Naive thymus-derived CD8-positive, alpha-beta T cell (primary cell): ENCODE results near the gene ASB15. TPM values are rescaled to one million over a fixed set of nuclear protein-coding genes. Genes with fewer than 3 reads are reported as not detected.

Experiments
- ATAC-seq, 2 donors: fragments of 150-1000 bp; cut with Tn5 transposase in 1 of 2; sonication (Bioruptor Pico), chemical (Tn5 transposase) in 1 of 2; 1 replicate in 1 of 2; 2 replicates in 1 of 2; pipeline ENCODE4 v1.10.0; 2021; ENCODE audit warnings: mild to moderate bottlenecking in 2 of 2, moderate library complexity in 2 of 2
- POLR2A ChIA-PET: fragments of 350-600 bp; sonication (Branson Sonifier 250); formaldehyde crosslinking; loops from one replicate; lab custom pipeline; 2021; ENCODE audit warnings: antibody characterized with exemption; lab: Charles Lee
- DNase-seq, 10 donors: peaks; one replicate each; pipeline versions ENCODE4 v3.0.0 to v3.0.0-alpha.2; 2020 to 2022
- H3K27ac Mint-ChIP-seq, 10 donors: one replicate each; pipeline ENCODE4 v1.8.0; 2020 to 2022; ENCODE audit warnings: mild to moderate bottlenecking in 10 of 10, mixed read lengths in 10 of 10, moderate library complexity in 4 of 10, inconsistent platforms in 1 of 10
- H3K27me3 Mint-ChIP-seq, 5 donors: one replicate each; pipeline ENCODE4 v1.8.0; 2021 to 2022; ENCODE audit warnings: mixed read lengths in 5 of 5
- H3K36me3 Mint-ChIP-seq, 3 donors: one replicate each; pipeline ENCODE4 v1.8.0; 2020 to 2022; ENCODE audit warnings: mixed read lengths in 3 of 3, mild to moderate bottlenecking in 2 of 3, inconsistent platforms in 1 of 3
- H3K4me1 Mint-ChIP-seq, 4 donors: one replicate each; pipeline ENCODE4 v1.8.0; 2021 to 2022; ENCODE audit warnings: mixed read lengths in 4 of 4
- H3K4me3 Mint-ChIP-seq, 10 donors: one replicate each; pipeline ENCODE4 v1.8.0; 2020 to 2022; ENCODE audit warnings: mild to moderate bottlenecking in 10 of 10, mixed read lengths in 10 of 10, moderate library complexity in 6 of 10, inconsistent platforms in 1 of 10
- H3K9me3 Mint-ChIP-seq, 9 donors: one replicate each; pipeline ENCODE4 v1.8.0; 2020 to 2022; ENCODE audit warnings: mixed read lengths in 9 of 9, mild to moderate bottlenecking in 3 of 9, inconsistent platforms in 1 of 9, moderate library complexity in 1 of 9
- polyA plus RNA-seq, 3 donors: library from polyadenylated mRNA; unstranded; fragments of 300-500 nt; fragmentation: Illumina TruSeq; gene quantifications; one replicate each; pipeline ENCODE4 v1.2.3, GENCODE V29; 2021
- total RNA-seq, 8 experiments: library from RNA in 2 of 8; stranded (reverse) in 2 of 8; gene quantifications; one replicate each; pipeline ENCODE4 v1.2.3 and lab custom pipeline; 2021 to 2026

ASB15 gene
- total and polyA plus RNA-seq, 5 experiments from 2014 or later, result 0.09 to 0.11 TPM; not detected in 3

GRCh38 chr7:123643495-123644441 is 42.1 kb downstream of the ASB15 start:
- POLR2A ChIA-PET, result no interaction called here
- Mint-ChIP-seq H3K36me3 (no peaks in the 10 kb centered on the region), H3K27ac (no peak overlapping the region), H3K27me3 (peaks cover 6 to 68% (median 17%) of the 10 kb centered on the region in 5 donors), H3K4me3 (no peak overlapping the region), H3K4me1 (no peaks in the 10 kb centered on the region), H3K9me3 (peaks cover 0 to 1% (median 0%) of the 10 kb centered on the region in 9 donors)
- DNase-seq (no peak), ATAC-seq (no peak)

DNA sequence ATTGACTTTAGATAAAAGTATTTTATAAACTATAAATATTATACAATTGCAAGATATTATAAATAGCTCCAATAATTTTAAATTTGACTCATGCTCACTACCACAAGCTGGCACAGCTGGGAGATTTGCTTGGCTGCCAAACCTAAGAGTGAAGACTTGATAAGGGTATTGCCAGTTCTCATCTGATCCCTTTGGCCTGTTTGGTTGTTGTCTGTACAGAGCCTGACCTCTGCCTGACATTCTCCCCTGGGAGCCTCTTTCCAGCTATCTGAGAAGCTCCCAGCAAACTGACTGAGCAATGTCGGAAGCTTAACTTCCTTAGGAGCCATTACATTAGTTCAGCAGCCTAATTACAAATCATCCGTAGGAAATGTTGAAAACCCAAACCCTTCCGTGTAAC is 43.9 kb downstream of the ASB15 start:
- Mint-ChIP-seq H3K36me3 (no peaks in the 10 kb centered on the region), H3K9me3 (peaks cover 0 to 1% (median 0%) of the 10 kb centered on the region in 9 donors), H3K4me3 (no peak overlapping the region), H3K27ac (no peak overlapping the region), H3K4me1 (no peaks in the 10 kb centered on the region), H3K27me3 (peaks cover 8 to 63% (median 15%) of the 10 kb centered on the region in 5 donors)
- no peak for DNase-seq
- POLR2A ChIA-PET, result no interaction called here
- ATAC-seq, result no peak

DNA sequence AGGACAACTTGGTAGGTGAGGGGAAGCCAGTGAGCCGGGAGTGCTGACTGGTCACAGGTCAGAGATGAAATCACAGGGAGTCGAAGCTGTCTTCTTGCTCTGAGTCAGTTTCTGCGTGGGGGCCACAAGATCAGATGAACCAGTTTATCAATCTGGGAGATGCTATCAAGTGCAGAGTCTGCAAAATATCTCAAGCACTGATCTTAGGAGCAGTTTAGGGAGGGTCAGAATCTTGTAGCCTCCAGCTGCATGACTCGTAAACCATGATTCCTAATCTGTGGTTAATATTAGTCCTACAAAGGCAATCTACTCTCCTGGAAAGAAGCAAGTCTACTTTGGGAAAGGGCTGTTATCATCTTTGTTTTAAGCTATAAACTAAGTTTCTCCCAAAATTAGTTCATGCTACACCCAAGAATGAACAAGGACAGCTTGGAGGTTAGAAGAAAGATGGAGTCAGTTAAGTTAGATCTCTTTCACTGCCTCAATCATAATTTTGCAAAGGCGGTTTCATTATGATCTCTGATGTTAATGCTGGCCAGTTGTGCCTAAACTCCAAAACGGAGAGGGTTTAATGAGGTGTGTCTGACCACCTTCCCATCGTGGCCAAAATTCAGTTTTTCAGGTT is 45.6 kb downstream of the ASB15 start:
- no peak for ATAC-seq
- H3K36me3 Mint-ChIP-seq, result no peaks in the 10 kb centered on the region
- POLR2A ChIA-PET, result no interaction called here
- no peaks in the 10 kb centered on the region for H3K4me1 Mint-ChIP-seq
- no peak for DNase-seq
- peaks cover 0 to 1% (median 0%) of the 10 kb centered on the region in 9 donors for H3K9me3 Mint-ChIP-seq
- no peak overlapping the region for H3K4me3 Mint-ChIP-seq
- no peak overlapping the region for H3K27ac Mint-ChIP-seq
- H3K27me3 Mint-ChIP-seq, result peaks cover 6 to 46% (median 11%) of the 10 kb centered on the region in 5 donors

GRCh38 chr7:123649964-123650363 is 48.3 kb downstream of the ASB15 start:
- no peak for ATAC-seq
- POLR2A ChIA-PET, result no interaction called here
- Mint-ChIP-seq H3K27me3 (peaks cover 4 to 23% (median 9%) of the 10 kb centered on the region in 5 donors), H3K9me3 (no peaks in the 10 kb centered on the region), H3K27ac (no peak overlapping the region), H3K4me3 (no peak overlapping the region), H3K4me1 (no peaks in the 10 kb centered on the region), H3K36me3 (no peaks in the 10 kb centered on the region)
- no peak for DNase-seq

- no peak for ATAC-seq
- H3K9me3 Mint-ChIP-seq, result no peaks in the 10 kb centered on the region
- no peak overlapping the region for H3K4me3 Mint-ChIP-seq
- H3K36me3 Mint-ChIP-seq, result no peaks in the 10 kb centered on the region
- H3K27ac Mint-ChIP-seq, result no peak overlapping the region
- DNase-seq, result no peak
- H3K4me1 Mint-ChIP-seq, result no peaks in the 10 kb centered on the region
- H3K27me3 Mint-ChIP-seq, result peaks cover 1 to 23% (median 9%) of the 10 kb centered on the region in 5 donors
- POLR2A ChIA-PET, result no interaction called here
Measured at GRCh38 chr7:123650595-123650994, 49.0 kb downstream of the ASB15 start.

GRCh38 chr7:123652406-123652805 is 50.8 kb downstream of the ASB15 start:
- Mint-ChIP-seq H3K9me3 (no peaks in the 10 kb centered on the region), H3K27ac (no peak overlapping the region), H3K4me3 (no peak overlapping the region), H3K36me3 (no peaks in the 10 kb centered on the region), H3K27me3 (peaks cover 1 to 14% (median 9%) of the 10 kb centered on the region in 5 donors), H3K4me1 (no peaks in the 10 kb centered on the region)
- DNase-seq, result no peak
- POLR2A ChIA-PET, result no interaction called here
- ATAC-seq, result no peak

GRCh38 chr7:123653162-123653561 is 51.5 kb downstream of the ASB15 start:
- Mint-ChIP-seq H3K4me1 (no peaks in the 10 kb centered on the region), H3K27ac (no peak overlapping the region), H3K9me3 (peaks cover 0 to 1% (median 0%) of the 10 kb centered on the region in 9 donors), H3K27me3 (peaks cover 1 to 12% (median 8%) of the 10 kb centered on the region in 5 donors), H3K36me3 (no peaks in the 10 kb centered on the region), H3K4me3 (no peak overlapping the region)
- no peak for ATAC-seq
- POLR2A ChIA-PET, result no interaction called here
- no peak for DNase-seq

GRCh38 chr7:123655614-123656013 is 54.0 kb downstream of the ASB15 start, which contains the start of gene LMOD2:
Gene LMOD2, plus strand, starts transcription at chr7:123655866. Its CDS starts 98 bp downstream, at chr7:123655964.
- DNase-seq, result no peak
- H3K36me3 Mint-ChIP-seq, result no peaks in the 10 kb centered on the region
- ATAC-seq, result no peak
- POLR2A ChIA-PET, result no interaction called here
- no peak within 1 kb of the TSS for H3K4me3 Mint-ChIP-seq
- H3K9me3 Mint-ChIP-seq, result peaks cover 0 to 2% (median 0%) of the 10 kb centered on the region in 9 donors
- peaks cover 6 to 26% (median 12%) of the 10 kb centered on the region in 5 donors for H3K27me3 Mint-ChIP-seq
- no peak within 1 kb of the TSS for H3K27ac Mint-ChIP-seq
- H3K4me1 Mint-ChIP-seq, result no peaks in the 10 kb centered on the region

DNA sequence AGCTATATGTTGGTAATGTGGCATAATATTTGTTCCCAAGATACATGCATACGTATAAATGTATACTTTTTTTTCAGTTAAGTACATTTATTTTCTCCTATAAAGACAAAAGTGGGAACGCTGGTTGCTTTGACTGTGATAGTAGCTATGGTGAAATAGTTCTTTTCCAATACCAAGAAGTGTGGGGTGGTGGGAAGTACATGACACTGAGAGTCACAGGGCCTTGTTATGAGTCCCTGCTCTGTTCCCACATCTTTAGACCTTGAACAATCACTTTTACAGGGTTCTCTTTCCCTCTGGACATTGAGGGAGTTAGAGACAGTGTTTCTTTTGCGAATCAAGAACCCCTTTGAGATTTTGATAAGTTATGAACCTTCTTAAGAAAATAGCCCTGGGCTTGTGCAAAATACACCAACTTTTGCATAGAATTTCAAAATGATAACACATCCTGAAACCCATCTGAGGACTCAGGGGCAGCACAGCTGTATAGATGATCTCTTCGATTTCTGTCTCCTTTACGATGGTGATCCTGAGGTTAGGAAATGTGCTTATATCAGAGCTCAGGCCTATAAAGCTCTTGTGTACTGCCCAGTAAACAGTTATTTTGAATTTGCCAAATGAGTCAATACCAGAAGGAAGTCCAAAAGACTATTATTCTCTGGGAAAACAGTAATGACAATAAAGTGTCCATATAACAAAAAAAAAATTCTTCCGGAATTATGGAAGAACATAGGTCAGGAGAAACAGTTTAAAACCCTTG is 55.1 kb downstream of the ASB15 start:
- Mint-ChIP-seq H3K27ac (no peak overlapping the region), H3K4me1 (no peaks in the 10 kb centered on the region), H3K9me3 (peaks cover 0 to 2% (median 0%) of the 10 kb centered on the region in 9 donors), H3K27me3 (peaks cover 8 to 37% (median 16%) of the 10 kb centered on the region in 5 donors), H3K36me3 (peaks cover 0 to 2% (median 0%) of the 10 kb centered on the region in 3 donors), H3K4me3 (no peak overlapping the region)
- POLR2A ChIA-PET, result interaction anchor here (0.6 kb wide), 1 partner anchor 103 kb away, joined by 3 read pairs; no protein-coding TSS in a partner anchor
- DNase-seq (no peak), ATAC-seq (no peak)

DNA sequence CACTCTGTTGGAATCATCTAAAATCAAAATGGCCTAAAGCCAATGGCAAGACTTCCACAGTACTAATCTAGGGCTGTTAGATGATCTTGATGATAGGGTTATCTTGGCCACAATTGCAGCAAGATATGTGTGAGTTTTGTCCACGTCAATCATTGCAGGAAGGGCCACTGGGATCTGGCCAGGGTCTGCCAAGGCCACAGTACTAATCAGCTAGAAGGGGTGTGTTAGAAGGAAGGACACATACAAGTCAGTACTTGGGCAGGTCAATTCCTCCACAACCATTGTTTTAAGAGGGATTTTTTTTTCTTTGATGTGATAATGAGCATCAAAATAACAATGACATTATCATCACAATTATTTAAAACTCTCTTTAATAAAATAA is 55.7 kb downstream of the ASB15 start:
- H3K27ac Mint-ChIP-seq, result no peak overlapping the region
- peaks cover 0 to 5% (median 0%) of the 10 kb centered on the region in 3 donors for H3K36me3 Mint-ChIP-seq
- no peak for DNase-seq
- peaks cover 0 to 2% (median 0%) of the 10 kb centered on the region in 9 donors for H3K9me3 Mint-ChIP-seq
- no peak for ATAC-seq
- H3K4me3 Mint-ChIP-seq, result no peak overlapping the region
- POLR2A ChIA-PET, result no interaction called here
- peaks cover 9 to 43% (median 22%) of the 10 kb centered on the region in 5 donors for H3K27me3 Mint-ChIP-seq
- no peaks in the 10 kb centered on the region for H3K4me1 Mint-ChIP-seq

DNA sequence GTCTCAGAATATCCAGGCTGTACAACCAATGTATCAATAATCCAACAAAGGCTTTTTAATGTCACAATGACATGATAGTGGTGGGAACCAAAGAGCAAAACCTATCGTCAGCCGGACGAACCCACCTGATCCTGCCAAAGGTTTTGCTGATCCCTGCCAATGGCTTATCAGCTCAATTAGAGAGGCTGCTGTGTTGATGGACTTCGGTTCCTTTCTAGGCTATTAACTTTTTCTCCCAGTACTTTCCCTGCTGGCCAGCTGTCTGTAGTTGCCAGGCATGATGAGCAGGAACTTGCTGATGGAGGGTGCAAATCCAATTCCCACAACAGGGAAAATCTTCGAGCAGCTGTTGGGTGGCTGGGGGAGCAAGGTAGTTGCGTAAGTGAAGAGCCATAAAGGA is 56.4 kb downstream of the ASB15 start:
- Mint-ChIP-seq H3K4me3 (no peak overlapping the region), H3K36me3 (peaks cover 0 to 5% (median 0%) of the 10 kb centered on the region in 3 donors), H3K4me1 (peaks cover 0 to 1% (median 0%) of the 10 kb centered on the region in 4 donors), H3K9me3 (peaks cover 0 to 2% (median 0%) of the 10 kb centered on the region in 9 donors), H3K27ac (no peak overlapping the region), H3K27me3 (peaks cover 13 to 50% (median 27%) of the 10 kb centered on the region in 5 donors)
- no peak for DNase-seq
- no peak for ATAC-seq
- POLR2A ChIA-PET, result no interaction called here
